Activated T-cell treated with anti-CD3 and anti-CD28 coated beads for 4 hours (primary cell): ENCODE results near the gene PLCH2.

Experiments used
- DNase-seq: peaks from one replicate; pipeline ENCODE4 v3.0.0-alpha.2; 2020

PLCH2 gene

DNA sequence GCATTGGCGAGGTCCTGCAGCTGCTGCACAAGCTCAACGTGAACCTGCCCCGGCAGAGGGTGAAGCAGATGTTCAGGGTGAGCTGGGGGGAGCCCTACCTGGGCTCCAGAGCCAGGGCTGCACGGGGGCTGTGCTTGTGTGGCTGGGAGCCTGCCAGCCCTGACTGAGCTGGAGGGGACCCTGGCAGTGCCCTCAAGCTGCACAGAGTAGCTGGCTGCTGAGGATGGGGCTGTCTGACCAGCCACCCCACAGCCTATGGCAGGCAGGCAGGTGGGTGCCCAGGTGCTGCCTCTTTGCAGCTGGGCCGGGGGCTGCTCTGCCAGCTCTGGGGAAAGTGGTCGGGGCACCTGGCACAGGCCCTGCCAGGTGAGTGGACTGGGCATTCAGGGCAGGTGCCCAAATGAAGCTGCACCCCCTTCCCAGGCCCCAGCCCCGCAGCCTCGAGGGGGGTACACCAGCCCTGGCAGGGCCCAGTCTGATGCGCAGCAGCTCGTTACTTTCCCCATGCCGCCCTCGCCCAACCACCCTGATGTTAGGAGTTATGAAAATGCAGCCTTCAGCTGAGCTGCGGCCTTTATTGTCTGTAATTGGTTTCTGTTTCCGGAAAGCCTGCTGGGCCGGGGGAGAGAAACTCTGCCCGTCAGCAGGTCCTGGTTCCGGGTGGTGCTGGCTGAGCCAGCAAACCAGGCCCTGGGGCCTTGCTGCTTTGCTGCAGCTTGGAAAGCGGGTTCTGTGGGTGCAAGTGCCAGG lies 4.3 kb downstream of the PLCH2 start:
- DNase-seq: no peak

DNA sequence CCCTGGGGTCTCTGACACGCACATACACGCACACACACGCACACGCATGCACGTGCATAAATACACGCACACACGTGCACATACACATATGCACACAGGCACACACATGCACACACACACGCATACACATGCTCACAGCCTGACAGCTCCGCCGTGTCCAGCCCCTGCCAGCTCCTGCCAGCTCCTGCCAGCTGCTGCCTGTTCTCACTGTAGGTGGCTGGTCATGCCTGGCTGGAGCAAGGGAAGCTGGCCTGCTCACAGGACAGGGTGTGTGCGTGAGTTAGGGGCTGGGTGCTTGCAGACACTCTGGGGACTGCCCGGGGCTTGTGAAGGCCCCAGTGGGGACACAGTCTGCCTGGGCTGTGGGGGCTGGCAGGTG lies 4.9 kb downstream of the PLCH2 start:
- no peak for DNase-seq

DNA sequence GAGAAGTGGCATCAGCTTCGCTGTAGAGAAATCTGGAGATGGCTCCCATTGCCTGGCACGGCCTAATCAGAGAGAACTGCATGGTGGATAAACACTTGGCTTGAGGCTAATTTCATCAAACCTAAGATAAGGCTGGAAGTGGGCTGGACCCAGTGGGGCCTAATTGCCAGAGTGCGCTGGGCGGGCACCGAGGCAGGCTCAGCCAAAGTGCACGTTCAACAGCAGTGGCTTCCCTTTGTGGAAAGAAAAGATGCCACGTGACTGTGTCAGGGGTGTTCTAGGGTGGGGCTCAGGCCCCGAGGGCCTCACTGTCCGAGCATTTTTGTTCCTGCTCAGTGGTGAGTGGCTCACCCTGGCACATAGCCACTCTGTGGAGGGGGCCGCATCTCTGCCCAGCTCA lies 5.8 kb downstream of the PLCH2 start:
- DNase-seq: no peak

DNA sequence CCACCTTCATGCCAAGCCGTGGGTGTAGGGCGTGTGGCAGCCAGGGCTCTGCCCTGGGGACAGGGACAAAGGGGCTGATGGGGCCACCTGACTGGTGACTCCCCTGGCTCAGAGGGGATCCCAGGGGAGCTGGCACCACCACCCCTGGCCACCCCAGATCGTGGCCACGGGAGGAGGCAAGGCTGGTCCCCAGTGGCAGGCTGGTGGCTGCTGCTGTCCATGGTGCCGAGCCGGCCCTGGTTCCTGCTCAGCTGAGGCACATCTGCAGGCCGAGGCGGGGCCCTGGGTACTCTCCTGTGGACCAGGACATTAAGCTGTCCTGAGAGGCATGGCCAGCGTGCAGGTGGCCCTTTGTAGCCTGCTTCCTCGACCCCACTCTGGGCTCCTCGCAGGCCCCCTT lies 6.5 kb downstream of the PLCH2 start:
- DNase-seq: no peak

DNA sequence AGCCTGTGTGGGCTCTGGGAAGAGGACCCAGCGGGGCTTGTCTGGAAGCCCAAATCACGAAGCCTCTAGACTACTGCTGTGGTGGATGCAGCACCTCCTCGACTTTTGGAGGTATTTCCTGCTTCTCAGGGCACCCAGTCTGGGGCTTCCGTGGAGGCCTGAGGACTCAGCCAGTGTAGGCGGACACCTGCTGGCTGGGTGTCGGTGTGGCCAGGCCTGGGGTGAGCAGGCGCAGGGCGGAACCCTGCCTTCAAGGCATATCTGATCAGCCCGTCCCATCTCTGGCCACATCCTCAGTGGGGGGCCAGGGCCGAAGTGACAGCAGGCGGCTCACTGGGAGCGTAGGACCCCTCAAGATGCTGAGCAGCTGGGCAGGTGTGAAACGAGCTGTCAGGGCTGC lies 6.9 kb downstream of the PLCH2 start:
- DNase-seq: no peak

DNA sequence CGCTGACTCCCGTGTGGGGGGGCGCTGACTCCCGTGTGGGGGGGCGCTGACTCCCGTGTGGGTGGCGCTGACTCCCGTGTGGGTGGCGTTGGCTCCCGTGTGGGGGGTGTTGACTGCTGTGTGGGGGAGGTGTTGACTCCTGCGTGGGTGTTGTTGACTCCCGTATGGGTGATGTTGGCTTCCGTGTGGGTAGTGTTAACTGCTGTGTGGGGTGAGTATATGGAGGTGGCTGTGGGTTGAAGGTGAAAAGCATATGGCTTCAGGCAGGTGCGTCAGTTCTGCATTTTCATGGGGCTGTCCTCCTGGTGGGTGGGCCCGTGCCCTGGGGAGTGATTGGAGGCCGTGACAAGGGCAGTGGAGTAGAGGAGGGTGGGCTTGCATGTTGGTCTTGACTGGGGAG lies 7.9 kb downstream of the PLCH2 start:
- no peak for DNase-seq

DNA sequence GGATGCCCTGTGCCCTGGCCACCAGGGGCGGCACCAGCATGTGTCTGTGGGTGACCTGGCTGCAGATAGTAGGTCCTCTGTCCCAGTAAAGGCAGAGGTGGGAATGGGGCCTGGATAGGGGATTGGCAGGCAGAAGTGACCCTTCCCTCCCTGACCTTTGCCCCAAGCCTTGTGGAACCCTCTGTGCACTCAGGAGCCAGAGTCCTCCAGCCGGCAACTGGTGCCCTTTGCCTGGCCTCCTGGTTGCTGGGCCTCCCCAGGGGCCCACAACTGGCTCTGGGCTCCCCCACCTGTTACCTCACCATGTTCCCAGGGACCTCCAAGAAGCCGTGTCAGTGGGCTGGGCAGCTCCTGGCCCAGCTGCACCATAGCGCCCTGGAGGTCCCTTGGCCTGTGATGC lies 10.0 kb downstream of the PLCH2 start:
- DNase-seq: no peak

DNA sequence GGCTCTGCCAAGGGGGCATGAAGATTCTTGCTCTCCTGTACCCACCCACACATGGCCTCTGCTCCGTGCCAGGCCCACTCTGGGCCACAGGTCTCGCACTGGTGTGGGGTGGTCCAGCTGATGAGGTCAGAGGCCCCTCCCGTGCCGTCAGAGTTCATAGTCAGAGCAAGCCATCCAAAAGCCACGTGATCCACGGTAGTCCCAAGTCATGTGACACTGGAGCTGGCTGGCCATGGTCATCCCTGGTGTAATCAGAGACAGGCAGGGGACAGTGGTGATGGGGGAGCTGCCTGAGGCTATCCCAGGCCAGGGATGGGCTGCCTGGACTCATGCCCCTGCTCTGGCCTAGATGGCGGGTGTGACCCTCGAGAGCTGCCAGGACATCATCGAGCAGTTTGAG lies 10.5 kb downstream of the PLCH2 start:
- no peak for DNase-seq

DNA sequence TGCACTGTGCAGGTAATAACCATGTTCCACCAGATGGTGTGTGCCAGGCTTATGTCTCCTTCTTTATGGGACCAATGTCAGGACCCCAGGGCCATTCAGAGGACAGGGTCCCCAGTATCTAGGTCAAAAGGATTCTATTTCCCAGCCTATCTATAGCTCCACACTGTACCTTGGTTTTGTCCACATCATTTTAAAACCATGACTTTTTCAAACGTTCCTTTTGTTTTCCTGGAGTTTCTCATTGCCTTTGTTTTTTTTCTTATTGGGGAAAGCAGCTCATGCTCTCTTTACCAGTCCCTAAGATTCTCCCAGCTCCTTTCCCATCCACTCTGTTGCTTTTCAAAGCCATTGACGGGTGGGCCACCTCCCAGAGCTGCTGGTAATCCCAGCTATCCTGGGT lies 12.6 kb downstream of the PLCH2 start:
- DNase-seq: no peak

DNA sequence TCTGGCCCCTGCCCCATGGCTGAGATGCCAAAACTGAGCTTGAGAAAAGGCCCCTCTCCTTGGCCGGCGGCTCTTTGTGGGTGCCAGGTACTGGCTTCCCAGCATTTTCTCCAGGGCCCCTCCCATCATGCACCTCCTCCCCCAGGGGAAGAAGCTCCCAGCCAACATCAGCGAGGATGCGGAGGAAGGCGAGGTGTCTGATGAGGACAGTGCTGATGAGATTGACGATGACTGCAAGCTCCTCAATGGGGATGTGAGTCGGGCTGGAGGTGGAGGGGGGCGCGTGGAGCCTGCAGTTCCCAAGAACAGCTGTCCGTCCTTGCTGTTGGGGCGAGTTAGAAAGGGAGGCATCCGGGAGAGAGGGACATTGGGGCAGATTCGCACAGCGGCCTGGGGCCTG lies 13.5 kb downstream of the PLCH2 start:
- DNase-seq: no peak

DNA sequence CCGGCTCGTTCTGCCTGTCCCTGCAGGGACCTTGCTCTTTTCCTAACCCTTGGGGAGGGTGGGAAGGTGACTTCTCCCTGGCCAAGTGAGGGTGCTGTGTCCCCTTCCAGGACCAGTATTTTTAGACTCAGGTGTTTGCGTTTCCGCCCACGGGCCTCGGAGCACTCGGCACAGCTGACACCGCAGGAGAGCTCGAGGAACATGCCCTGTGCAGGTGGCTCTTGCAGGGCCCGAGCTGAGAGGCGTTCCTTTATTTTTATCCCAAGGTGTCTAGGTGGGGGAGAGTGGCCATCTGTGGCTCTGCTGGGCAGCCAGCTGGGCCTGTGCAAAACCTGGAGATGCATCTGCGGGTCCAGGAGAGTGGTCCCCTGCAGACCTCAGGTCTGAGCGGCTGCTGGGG lies 16.0 kb downstream of the PLCH2 start:
- DNase-seq: no peak

DNA sequence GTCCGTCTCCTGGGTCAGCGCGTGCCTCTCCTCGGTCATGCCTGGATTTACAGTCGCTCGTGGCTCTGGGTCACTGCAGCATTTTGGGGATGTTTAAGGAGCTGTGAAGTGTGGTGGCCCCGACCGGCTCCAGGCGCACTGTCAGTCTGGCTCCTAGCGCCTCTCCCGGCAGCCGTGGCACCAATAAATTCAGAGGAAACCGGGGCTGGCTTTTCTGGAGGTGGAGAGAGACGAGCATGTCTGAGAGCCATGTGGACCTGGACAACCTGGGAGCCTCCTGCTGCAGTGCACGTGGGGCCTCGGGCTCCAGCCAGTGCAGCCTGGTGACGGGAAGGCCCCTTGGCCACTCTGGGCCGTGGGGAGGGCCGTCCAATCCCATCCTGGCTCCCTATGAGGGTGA lies 17.1 kb downstream of the PLCH2 start:
- DNase-seq: no peak

DNA sequence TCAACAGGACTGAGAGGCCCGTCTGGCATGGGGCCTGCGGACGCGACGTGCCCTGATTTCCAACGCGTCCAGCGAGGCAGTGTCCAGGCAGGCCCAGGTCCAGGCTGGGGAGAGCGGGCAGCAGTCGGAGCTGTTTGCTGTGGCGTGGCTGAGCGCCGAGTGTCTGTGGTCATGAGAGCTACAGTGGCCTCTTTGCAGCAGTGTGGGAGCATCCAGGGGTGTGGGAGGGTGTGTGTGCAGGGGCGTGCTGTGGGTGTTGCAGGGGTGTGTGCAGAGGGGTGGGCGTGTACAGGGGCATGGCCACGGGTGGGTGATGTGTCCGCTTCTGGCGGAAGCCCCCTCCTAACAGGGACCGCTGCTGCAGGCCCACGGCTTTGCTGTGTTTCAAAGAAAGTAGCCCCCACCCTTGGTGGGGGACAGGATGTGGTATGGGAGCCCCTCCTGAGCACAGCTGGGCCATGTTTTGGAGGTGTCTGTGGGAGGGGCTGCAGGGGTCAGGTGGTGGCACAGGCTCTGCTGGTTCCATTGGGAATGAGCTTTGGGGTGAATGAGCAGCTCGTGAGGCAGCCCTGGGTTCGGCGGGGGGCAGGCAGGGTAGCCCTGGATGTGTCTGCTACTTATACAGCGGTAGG lies 17.7 kb downstream of the PLCH2 start:
- no peak for DNase-seq

DNA sequence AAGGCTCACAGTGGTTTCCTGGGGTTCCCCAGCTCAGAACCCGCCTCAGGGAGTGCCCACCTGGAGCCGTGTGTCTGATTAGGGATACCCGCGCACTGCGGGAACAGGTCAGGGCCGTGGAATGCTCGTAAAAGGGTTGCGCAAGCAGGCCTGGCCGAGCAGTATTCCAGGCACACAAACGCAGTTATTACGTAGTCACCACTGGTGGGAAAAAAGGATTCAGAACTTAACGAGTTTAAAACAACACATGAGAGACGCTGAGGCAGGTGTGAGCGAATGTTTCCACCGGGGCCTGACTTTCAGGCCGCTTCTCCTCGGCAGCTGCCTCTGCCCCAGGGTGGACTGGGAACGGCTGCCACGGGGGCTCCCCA lies 18.2 kb downstream of the PLCH2 start:
- no peak for DNase-seq

DNA sequence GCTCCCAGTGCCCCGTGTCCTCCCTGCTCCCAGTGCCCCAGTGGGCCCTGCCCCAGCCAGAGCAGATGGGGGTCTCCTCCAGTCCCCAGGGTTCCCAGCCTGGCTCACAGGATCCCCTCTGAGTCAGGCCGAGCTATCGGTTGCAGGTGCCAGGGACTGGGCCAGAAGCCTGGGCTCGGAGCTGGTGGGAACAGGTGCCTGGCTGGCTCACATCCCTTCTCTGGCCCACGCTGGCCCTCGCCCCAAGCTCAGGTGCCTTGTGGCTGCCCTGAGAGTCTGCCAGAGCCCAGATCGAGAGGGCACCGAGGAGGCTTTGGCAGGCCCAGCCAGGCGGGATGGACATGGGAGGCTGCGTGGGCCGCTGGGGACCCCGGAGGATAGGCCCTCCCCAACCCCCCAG lies 18.9 kb downstream of the PLCH2 start:
- no peak for DNase-seq

DNA sequence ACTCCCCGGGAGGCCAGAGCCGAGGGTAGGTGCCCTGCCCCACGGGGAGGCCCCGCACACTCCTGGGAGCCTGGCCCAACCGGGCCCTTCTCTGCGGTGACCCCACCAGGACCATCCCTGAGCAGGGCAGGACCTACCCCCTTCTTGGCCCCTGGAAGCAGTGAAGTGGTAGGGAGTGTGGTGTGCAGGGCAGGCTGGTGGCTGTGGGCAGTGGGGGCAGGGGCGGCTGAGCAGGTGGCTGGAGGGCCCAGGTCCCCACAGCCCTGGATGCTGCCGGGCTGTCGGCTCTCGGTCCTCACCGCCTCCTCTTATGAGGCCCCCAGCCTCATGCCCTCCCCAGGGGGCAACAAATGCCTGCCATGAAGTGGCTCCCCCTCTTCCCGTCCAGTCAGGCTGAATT lies 19.5 kb downstream of the PLCH2 start:
- DNase-seq: no peak

DNA sequence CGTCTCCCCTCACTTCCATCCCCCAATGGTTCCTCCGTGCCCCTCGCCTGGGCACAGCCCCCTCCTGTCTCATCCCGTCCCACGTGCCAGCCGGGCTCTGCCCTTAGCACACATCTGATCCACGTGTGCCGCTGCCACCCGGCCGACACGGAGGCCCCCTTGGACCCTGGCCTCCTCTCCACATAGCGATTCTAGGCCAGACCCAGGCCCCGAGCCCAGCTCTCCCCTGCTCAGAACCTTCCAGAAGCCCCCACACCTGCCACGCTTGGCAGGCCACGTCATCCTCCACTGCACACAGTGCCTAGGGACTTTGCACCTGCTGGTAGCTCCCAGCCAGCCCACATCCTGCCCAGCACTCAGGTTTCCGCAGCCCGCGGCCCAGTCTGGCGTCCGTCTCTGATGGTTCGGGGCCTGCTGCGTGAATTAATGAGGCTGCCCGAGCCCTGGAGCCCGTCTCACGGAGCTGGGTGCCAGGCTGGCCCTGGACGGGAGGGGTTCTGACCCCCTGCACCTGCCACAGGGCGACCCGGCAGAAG lies 20.1 kb downstream of the PLCH2 start:
- DNase-seq: no peak

DNA sequence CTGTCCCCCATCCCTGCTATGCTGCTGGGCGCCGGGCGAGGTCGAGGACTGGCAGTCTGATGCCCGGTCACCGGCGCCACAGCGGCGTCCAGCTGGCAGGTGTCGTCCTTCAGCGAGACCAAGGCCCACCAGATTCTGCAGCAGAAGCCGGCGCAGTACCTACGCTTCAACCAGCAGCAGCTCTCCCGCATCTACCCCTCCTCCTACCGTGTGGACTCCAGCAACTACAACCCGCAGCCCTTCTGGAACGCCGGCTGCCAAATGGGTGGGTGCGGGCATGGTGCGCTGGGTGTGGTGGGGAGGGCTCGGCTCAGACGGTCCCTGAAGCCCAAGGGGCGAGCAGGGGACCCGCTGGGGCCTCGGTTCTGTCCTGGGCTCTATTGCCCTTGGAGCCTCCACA lies 20.7 kb downstream of the PLCH2 start:
- DNase-seq: no peak

DNA sequence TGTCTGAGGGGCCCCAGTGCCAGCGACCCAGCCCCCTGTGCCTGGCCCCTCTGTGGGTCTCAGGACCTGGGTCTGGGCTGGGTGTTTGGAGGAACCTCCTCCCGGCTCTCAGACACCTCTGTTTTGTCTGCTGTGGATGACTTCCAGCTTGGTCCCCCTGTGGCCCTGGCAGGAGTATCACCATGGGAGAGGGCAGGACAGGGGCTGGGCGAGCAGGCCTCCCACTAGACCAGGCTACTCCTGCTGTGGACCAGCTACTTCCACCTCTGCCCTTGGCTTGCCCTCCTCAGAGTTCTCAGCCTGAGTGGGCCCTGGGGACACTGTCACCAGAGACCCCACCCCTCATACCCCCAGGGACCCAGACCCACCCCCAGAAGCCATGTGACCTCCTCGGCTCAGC lies 21.8 kb downstream of the PLCH2 start:
- DNase-seq: no peak

DNA sequence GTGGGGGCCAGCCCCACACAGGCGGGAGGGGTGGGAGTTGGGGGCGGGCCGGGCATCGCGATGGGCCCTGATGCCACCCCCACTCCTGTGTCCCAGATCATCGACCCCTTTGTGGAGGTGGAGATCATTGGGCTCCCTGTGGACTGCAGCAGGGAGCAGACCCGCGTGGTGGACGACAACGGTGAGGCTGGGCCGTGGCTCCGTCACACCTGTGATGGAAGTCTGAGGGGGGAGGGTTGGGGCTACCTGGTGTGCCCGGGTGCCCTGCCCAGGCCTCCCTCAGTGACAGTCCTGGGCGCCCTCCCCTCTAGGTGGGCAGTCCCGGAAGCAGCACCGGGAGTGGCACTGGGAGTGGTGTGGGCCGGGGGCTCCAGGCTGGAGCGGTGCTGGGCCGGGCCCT lies 22.6 kb downstream of the PLCH2 start:
- DNase-seq: no peak

DNA sequence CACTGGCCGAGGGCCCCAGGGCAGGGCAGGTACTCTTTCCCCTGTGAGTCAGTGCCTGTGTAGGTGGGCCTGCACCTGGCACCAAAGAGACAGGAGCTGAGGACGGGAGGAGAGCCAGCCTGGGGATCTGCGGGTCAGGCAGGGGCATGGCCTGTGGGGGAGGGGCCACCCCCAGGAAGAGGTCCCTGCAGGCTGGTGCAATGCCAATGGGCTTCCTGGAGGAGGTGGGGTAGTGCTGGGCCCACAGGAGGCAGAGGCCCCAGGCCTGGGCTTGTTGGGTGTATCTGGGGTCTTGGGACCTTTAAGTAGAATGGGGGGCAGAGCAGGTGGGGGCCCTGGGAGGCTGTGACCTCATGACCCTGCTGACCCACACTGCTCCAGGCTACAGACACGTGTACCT lies 23.2 kb downstream of the PLCH2 start:
- no peak for DNase-seq

DNA sequence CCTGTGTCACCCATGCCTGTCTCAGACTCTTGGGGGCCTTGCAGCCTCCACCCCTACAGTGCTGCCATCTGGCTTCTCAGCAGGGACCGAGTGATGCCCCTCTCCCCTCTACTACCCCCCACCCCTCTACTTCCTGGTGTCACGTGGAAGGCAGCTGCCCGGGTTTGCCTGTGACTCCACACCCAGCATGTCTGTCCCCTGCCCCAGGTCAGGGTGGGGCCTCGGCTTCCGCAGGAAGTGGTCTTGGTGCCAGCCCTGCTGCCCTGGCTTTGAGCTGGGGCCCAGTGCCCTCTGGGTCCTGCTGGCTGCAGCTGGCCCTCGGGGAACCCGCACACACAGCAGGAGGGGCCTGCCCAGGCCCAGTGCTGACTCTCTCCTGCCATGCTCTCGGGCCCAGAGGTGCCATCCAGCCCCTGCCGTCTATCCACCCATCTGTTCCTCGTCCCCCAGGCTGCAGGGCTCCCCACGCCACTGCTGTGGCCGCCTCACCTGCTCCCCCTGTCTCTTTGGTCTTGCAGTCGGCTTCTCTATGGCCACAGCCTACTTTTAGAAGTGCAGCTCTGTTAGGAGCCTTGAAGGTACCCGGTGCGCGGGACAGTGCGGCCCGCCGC lies 24.0 kb downstream of the PLCH2 start:
- DNase-seq: no peak

DNA sequence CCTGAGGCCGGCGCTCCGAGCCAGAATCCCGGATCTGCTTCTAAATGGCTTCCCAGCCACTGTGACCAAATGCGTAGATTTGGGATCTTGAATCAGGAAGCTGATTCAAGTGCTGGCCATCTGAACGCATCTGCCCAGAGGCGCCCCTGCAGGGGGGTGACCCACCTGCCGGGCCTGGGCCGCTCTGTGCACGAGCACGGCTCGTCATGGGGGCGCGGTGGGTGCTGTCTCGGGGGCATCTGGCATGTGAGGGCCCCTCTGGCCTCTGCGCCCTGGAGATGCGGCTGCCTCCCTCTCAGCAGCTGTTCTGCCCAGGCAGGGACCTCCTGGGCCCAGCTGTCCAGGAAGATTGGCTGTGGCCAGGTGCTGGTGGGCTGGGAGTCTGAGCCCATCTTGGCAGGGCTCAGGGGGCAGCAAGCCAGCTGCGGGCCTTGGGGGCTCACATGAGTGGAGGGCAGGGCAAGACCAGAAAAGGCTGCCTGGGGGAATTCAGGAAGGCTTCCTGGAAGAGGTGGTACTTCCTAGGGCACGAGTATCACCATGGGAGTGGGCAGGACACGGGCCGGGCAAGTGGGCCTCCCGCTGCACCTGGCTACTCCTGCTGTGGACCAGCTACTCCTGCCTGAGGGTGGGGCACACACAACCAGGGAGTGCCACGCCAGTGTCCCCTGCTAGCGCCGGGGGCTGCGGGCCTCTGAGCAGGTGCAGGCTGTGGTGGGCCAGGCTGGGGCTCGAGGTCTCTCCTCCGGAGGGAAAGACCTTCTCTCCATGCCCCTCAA lies 25.1 kb downstream of the PLCH2 start:
- no peak for DNase-seq

DNA sequence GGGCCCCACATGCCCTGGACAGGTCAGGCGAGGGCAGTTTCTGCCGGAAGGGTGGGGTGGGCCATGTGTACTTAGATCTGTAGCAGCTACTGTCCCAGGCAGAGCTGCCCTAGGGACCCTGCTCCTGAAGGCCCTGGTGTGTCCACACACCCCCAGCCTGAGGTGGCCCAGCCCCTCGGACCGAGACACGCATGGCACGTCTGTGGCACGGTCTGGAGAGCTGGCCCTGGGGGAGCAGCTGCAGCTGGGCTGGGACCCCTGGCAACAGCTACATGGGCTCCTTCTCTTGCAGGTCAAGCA lies 25.7 kb downstream of the PLCH2 start:
- no peak for DNase-seq
